Liver (tissue), 9 donors: ENCODE results near the gene COX7A1. TPM values are rescaled to one million over a fixed set of nuclear protein-coding genes. Genes with fewer than 3 reads are reported as not detected.

Experiments used
- DNase-seq: peaks from one replicate; pipeline ENCODE4 v3.0.0-alpha.2; 2017; ENCODE audit warnings: low spot score
- H3K27ac ChIP-seq, 2 donors: one replicate each; pipeline ENCODE4 v1.7.0; 2013; ENCODE audit warnings: inconsistent platforms in 2 of 2, low read length in 2 of 2, control low read depth in 1 of 2, low read depth in 1 of 2, mild to moderate bottlenecking in 1 of 2
- H3K27me3 ChIP-seq, 4 donors: one replicate each; pipeline versions ENCODE4 v1.6.1 to v1.7.0; 2013; ENCODE audit warnings: low read length in 3 of 4, inconsistent platforms in 1 of 4, mild to moderate bottlenecking in 1 of 4, moderate library complexity in 1 of 4; ENCODE audit not compliant: control insufficient read depth in 4 of 4, insufficient read depth in 4 of 4
- H3K36me3 ChIP-seq, 4 donors: one replicate each; pipeline versions ENCODE4 v1.6.1 to v1.7.0; 2013; ENCODE audit warnings: low read length in 3 of 4, mild to moderate bottlenecking in 3 of 4, low read depth in 1 of 4, moderate library complexity in 1 of 4; ENCODE audit not compliant: control insufficient read depth in 4 of 4, insufficient read depth in 3 of 4
- H3K4me1 ChIP-seq, 4 donors: one replicate each; pipeline versions ENCODE4 v1.6.1 to v1.7.0; 2013; ENCODE audit warnings: low read length in 3 of 4, mild to moderate bottlenecking in 3 of 4, moderate library complexity in 1 of 4; ENCODE audit not compliant: control insufficient read depth in 4 of 4, insufficient read depth in 4 of 4
- H3K4me3 ChIP-seq, 3 donors: one replicate each; pipeline versions ENCODE4 v1.6.1 to v1.7.0; 2013; ENCODE audit warnings: low read length in 3 of 3, control low read depth in 1 of 3, low read depth in 1 of 3, mild to moderate bottlenecking in 1 of 3
- H3K9ac ChIP-seq, 2 donors: one replicate each; pipeline ENCODE4 v1.7.0; 2013; ENCODE audit warnings: low read length in 2 of 2, mild to moderate bottlenecking in 2 of 2, moderate library complexity in 2 of 2, control low read depth in 1 of 2, low read depth in 1 of 2
- H3K9me3 ChIP-seq, 4 donors: one replicate each; pipeline versions ENCODE4 v1.6.1 to v1.7.0; 2013; ENCODE audit warnings: low read length in 3 of 4; ENCODE audit not compliant: control insufficient read depth in 4 of 4
- ATF3 ChIP-seq: IDR thresholded peaks from 2 replicates; pipeline ENCODE4 v1.6.1; 2016; ENCODE audit warnings: antibody characterized with exemption
- CTCF ChIP-seq: fragments of 150-350 bp; IDR thresholded peaks from 2 replicates; pipeline ENCODE4 v1.5.1; 2017; ENCODE audit warnings: improper control_type of control experiment, low read depth, low read length; ENCODE audit not compliant: missing input control
- EGR1 ChIP-seq, 2 donors: IDR thresholded peaks; 2 replicates each; pipeline ENCODE4 v1.6.1; 2016 to 2018; ENCODE audit warnings: antibody characterized with exemption in 2 of 2, low read depth in 2 of 2
- FOXA1 ChIP-seq: IDR thresholded peaks from 2 replicates; pipeline ENCODE4 v1.6.1; 2016; ENCODE audit warnings: antibody characterized with exemption
- FOXA2 ChIP-seq: IDR thresholded peaks from 2 replicates; pipeline ENCODE4 v1.6.1; 2016; ENCODE audit warnings: antibody characterized with exemption
- GABPA ChIP-seq, 2 donors: IDR thresholded peaks in 1 of 2; conservative IDR thresholded peaks in 1 of 2; 2 replicates each; pipeline ENCODE4 v1.6.1; 2016; ENCODE audit warnings: antibody characterized with exemption in 2 of 2, mild to moderate bottlenecking in 1 of 2, moderate library complexity in 1 of 2
- HNF4A ChIP-seq, 2 donors: conservative IDR thresholded peaks; 2 replicates each; pipeline ENCODE4 v1.6.1; 2016; ENCODE audit warnings: antibody characterized with exemption in 2 of 2, mild to moderate bottlenecking in 2 of 2
- HNF4G ChIP-seq: IDR thresholded peaks from 2 replicates; pipeline ENCODE4 v1.6.1; 2016; ENCODE audit warnings: antibody characterized with exemption
- NR2F2 ChIP-seq: IDR thresholded peaks from 2 replicates; pipeline ENCODE4 v1.6.1; 2016; ENCODE audit warnings: antibody characterized with exemption
- RXRA ChIP-seq, 2 donors: IDR thresholded peaks; 2 replicates each; pipeline ENCODE4 v1.6.1; 2017 to 2018; ENCODE audit warnings: antibody characterized with exemption in 2 of 2, mild to moderate bottlenecking in 1 of 2
- TAF1 ChIP-seq: conservative IDR thresholded peaks from 2 replicates; pipeline ENCODE4 v1.6.1; 2016; ENCODE audit warnings: antibody characterized with exemption, mild to moderate bottlenecking
- YY1 ChIP-seq: IDR thresholded peaks from 2 replicates; pipeline ENCODE4 v1.6.1; 2016; ENCODE audit warnings: antibody characterized with exemption, mild to moderate bottlenecking
- WGBS: extraction: QIAGEN DNeasy Blood & Tissue Kit; methylation state at CpG from one replicate; pipeline ENCODE4 v1.1.7; 2013; 5-methylcytosine and 5-hydroxymethylcytosine counted together
- polyA plus RNA-seq, 2 donors: library from polyadenylated mRNA; stranded (reverse) in 1 of 2; unstranded in 1 of 2; fragments of 200-250 nt in 1 of 2; fragments of >200 nt in 1 of 2; fragmentation: Nextera tagmentation in 1 of 2; extraction: Ambion mirVana in 1 of 2; gene quantifications; one replicate each; pipeline versions ENCODE4 v1.2.1 to v1.2.3, GENCODE V29; 2013 to 2015
- total RNA-seq, 2 donors: library from RNA; depleted of rRNA; stranded (reverse); fragments of >200 nt; gene quantifications; one replicate each; pipeline ENCODE4 v1.2.3, GENCODE V29; 2014
- TF ChIP-seq, protein P1 (sequence below): IDR thresholded peaks from 2 replicates; pipeline ENCODE4 v1.6.1; 2016; ENCODE audit warnings: antibody characterized with exemption
- TF ChIP-seq, protein P2 (sequence below): IDR thresholded peaks from 2 replicates; pipeline ENCODE4 v1.6.1; 2016; ENCODE audit warnings: antibody characterized with exemption, mild to moderate bottlenecking
- donor health status: healthy.
- donor health status: healthy.
- donor health status: healthy.
- donor health status: healthy.
- donor health status: healthy.

COX7A1 gene
- total and polyA plus RNA-seq, 4 donors: 0.17 to 11.4 (median 1.3) TPM

- Histone ChIP-seq H3K9ac (no peak overlapping the region), H3K4me1 (peaks cover 0 to 2% (median 0%) of the 10 kb centered on the region in 4 donors), H3K4me3 (no peak overlapping the region), H3K27ac (no peak overlapping the region), H3K36me3 (no peaks in the 10 kb centered on the region), H3K27me3 (no peaks in the 10 kb centered on the region), H3K9me3 (no peaks in the 10 kb centered on the region)
- 72% methylated on average over 9 of the region's 9 CpGs for WGBS
- TF ChIP-seq HNF4A (conservative IDR thresholded peaks at IDR 0.05): no peak
- no peak for TF ChIP-seq YY1
- TF ChIP-seq, protein P1, sequence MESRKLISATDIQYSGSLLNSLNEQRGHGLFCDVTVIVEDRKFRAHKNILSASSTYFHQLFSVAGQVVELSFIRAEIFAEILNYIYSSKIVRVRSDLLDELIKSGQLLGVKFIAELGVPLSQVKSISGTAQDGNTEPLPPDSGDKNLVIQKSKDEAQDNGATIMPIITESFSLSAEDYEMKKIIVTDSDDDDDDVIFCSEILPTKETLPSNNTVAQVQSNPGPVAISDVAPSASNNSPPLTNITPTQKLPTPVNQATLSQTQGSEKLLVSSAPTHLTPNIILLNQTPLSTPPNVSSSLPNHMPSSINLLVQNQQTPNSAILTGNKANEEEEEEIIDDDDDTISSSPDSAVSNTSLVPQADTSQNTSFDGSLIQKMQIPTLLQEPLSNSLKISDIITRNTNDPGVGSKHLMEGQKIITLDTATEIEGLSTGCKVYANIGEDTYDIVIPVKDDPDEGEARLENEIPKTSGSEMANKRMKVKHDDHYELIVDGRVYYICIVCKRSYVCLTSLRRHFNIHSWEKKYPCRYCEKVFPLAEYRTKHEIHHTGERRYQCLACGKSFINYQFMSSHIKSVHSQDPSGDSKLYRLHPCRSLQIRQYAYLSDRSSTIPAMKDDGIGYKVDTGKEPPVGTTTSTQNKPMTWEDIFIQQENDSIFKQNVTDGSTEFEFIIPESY: no peak
- no peak for TF ChIP-seq FOXA1
- no peak for TF ChIP-seq GABPA (IDR thresholded peaks at IDR 0.05 in 1 of 2, conservative IDR thresholded peaks at IDR 0.05 in 1 of 2)
- TF ChIP-seq TAF1: no peak
- no peak for TF ChIP-seq ATF3
- TF ChIP-seq RXRA (IDR thresholded peaks at IDR 0.05): no peak
- no peak for TF ChIP-seq FOXA2
- no peak for TF ChIP-seq CTCF
- TF ChIP-seq EGR1 (IDR thresholded peaks at IDR 0.05; ENCODE audit: low read depth in 2 of 2): no peak
- TF ChIP-seq, protein P2, sequence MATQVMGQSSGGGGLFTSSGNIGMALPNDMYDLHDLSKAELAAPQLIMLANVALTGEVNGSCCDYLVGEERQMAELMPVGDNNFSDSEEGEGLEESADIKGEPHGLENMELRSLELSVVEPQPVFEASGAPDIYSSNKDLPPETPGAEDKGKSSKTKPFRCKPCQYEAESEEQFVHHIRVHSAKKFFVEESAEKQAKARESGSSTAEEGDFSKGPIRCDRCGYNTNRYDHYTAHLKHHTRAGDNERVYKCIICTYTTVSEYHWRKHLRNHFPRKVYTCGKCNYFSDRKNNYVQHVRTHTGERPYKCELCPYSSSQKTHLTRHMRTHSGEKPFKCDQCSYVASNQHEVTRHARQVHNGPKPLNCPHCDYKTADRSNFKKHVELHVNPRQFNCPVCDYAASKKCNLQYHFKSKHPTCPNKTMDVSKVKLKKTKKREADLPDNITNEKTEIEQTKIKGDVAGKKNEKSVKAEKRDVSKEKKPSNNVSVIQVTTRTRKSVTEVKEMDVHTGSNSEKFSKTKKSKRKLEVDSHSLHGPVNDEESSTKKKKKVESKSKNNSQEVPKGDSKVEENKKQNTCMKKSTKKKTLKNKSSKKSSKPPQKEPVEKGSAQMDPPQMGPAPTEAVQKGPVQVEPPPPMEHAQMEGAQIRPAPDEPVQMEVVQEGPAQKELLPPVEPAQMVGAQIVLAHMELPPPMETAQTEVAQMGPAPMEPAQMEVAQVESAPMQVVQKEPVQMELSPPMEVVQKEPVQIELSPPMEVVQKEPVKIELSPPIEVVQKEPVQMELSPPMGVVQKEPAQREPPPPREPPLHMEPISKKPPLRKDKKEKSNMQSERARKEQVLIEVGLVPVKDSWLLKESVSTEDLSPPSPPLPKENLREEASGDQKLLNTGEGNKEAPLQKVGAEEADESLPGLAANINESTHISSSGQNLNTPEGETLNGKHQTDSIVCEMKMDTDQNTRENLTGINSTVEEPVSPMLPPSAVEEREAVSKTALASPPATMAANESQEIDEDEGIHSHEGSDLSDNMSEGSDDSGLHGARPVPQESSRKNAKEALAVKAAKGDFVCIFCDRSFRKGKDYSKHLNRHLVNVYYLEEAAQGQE: no peak
- no peak for DNase-seq
These were observed 17.0 kb upstream of the COX7A1 start for GRCh38 chr19:36169084-36169760.

DNA sequence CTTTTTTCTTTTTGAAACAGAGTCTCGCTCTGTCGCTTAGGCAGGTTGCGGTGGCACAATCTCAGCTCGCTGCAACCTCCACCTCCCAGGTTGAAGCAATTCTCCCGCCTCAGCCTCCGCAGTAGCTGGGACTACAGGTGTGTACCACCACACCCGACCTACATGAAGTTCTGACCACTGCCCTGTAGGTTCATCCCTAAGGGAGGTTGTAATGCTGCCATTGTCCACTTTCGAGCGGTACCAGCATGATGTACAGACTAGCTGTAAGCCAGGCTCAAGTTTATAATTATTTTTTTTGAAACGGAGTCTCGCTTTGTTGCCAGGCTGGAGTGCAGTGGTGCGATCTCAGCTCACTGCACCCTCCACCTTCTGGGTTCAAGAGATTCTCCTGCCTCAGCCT is 11.6 kb upstream of the COX7A1 start:
- Histone ChIP-seq H3K9ac (no peak overlapping the region), H3K9me3 (no peaks in the 10 kb centered on the region), H3K4me1 (no peaks in the 10 kb centered on the region), H3K36me3 (peaks cover 0 to 2% (median 0%) of the 10 kb centered on the region in 4 donors), H3K27ac (no peak overlapping the region), H3K27me3 (no peaks in the 10 kb centered on the region), H3K4me3 (no peak overlapping the region)
- no peak for DNase-seq
- WGBS: 98% methylated on average over 12 of the region's 12 CpGs
- no peak for TF ChIP-seq ATF3
- TF ChIP-seq RXRA (IDR thresholded peaks at IDR 0.05): no peak
- TF ChIP-seq, protein P2: no peak
- TF ChIP-seq GABPA (IDR thresholded peaks at IDR 0.05 in 1 of 2, conservative IDR thresholded peaks at IDR 0.05 in 1 of 2): no peak
- no peak for TF ChIP-seq NR2F2
- no peak for TF ChIP-seq HNF4G
- no peak for TF ChIP-seq YY1
- TF ChIP-seq, protein P1: no peak
- no peak for TF ChIP-seq FOXA2
